H1 (cell line): ENCODE results near the gene OR10G2. TPM values are rescaled to one million over a fixed set of nuclear protein-coding genes. Genes with fewer than 3 reads are reported as not detected.

Source experiments
- CTCF ChIA-PET: fragments of 300-600 bp; sonication (Branson Sonifier 250); formaldehyde crosslinking; loops from one replicate; lab custom pipeline; 2021; ENCODE audit not compliant: partially characterized antibody; lab: Charles Lee
- POLR2A ChIA-PET: fragments of 300-600 bp; sonication (Branson Sonifier 250); formaldehyde crosslinking; loops from one replicate; lab custom pipeline; 2021; ENCODE audit warnings: inconsistent platforms; ENCODE audit not compliant: partially characterized antibody; lab: Charles Lee
- DNase-seq, 2 experiments: peaks; one replicate each; pipeline versions ENCODE4 v3.0.0 to v3.0.0-alpha.2; 2010 to 2022; ENCODE audit warnings: low spot score in 2 of 2, low read depth in 1 of 2, mixed read lengths in 1 of 2
- FAIRE-seq: peaks from 2 replicates; lab custom pipeline; 2011; peaks lifted over from hg19 to GRCh38; lab: Jason Lieb, UNC
- H2AFZ ChIP-seq: 2 replicates; pipeline ENCODE4 v1.8.1; 2012; ENCODE audit warnings: low read length, inconsistent platforms
- H2AK5ac ChIP-seq: 2 replicates; pipeline ENCODE4 v1.6.1; 2013; ENCODE audit warnings: low read depth, low read length
- H2BK120ac ChIP-seq: replicated peaks from 2 replicates; pipeline ENCODE3; 2013; ENCODE audit warnings: low read depth, low read length, inconsistent platforms
- H2BK12ac ChIP-seq: 2 replicates; pipeline ENCODE4 v1.6.1; 2013; ENCODE audit warnings: low read depth, low read length
- H2BK15ac ChIP-seq: 2 replicates; pipeline ENCODE4 v1.6.1; 2013; ENCODE audit warnings: low read length
- H2BK20ac ChIP-seq: 2 replicates; pipeline ENCODE4 v1.6.1; 2013; ENCODE audit warnings: low read length
- H2BK5ac ChIP-seq: 2 replicates; pipeline ENCODE4 v1.6.1; 2013; ENCODE audit warnings: low read depth, low read length
- H3K14ac ChIP-seq: 2 replicates; pipeline ENCODE4 v1.6.1; 2013; ENCODE audit warnings: inconsistent platforms; ENCODE audit not compliant: insufficient read length
- H3K18ac ChIP-seq: 2 replicates; pipeline ENCODE4 v1.6.1; 2013; ENCODE audit warnings: low read length; ENCODE audit errors: extremely low read depth
- H3K23ac ChIP-seq: 2 replicates; pipeline ENCODE4 v1.6.1; 2013; ENCODE audit warnings: inconsistent platforms; ENCODE audit not compliant: insufficient read length
- H3K23me2 ChIP-seq: 2 replicates; pipeline ENCODE4 v1.6.1; 2013; ENCODE audit warnings: low read depth, low read length
- H3K27ac ChIP-seq: 2 replicates; pipeline ENCODE4 v1.6.1; 2011; ENCODE audit warnings: low read depth, low read length, inconsistent platforms
- H3K27me3 ChIP-seq, 4 experiments: replicated peaks in 1 of 4; 1 replicate in 1 of 4; 2 replicates in 3 of 4; pipeline versions ENCODE4 v1.6.1 to v1.8.1; 2011 to 2013; ENCODE audit warnings: low read length in 3 of 4, mild to moderate bottlenecking in 3 of 4, inconsistent platforms in 2 of 4, mixed read lengths in 2 of 4, moderate library complexity in 1 of 4; ENCODE audit not compliant: control insufficient read depth in 3 of 4, insufficient read depth in 3 of 4; ENCODE audit errors: extremely low read depth in 1 of 4
- H3K36me3 ChIP-seq, 4 experiments: 2 replicates each; pipeline versions ENCODE4 v1.6.1 to v1.8.1; 2011 to 2013; ENCODE audit warnings: mild to moderate bottlenecking in 4 of 4, low read length in 3 of 4, moderate library complexity in 2 of 4, control low read depth in 1 of 4, inconsistent platforms in 1 of 4; ENCODE audit not compliant: insufficient read depth in 4 of 4, control insufficient read depth in 2 of 4
- H3K4ac ChIP-seq: replicated peaks from 2 replicates; pipeline ENCODE3; 2013; ENCODE audit warnings: low read length, low read depth, mixed read lengths, inconsistent platforms; ENCODE audit not compliant: insufficient read length
- H3K4me1 ChIP-seq, 4 experiments: replicated peaks in 1 of 4; 1 replicate in 1 of 4; 2 replicates in 3 of 4; pipeline versions ENCODE4 v1.6.1 to v1.8.1; 2011 to 2013; ENCODE audit warnings: low read length in 3 of 4, inconsistent platforms in 2 of 4, mixed read lengths in 1 of 4; ENCODE audit not compliant: insufficient read depth in 4 of 4, control insufficient read depth in 3 of 4
- H3K4me2 ChIP-seq, 2 experiments: 2 replicates each; pipeline versions ENCODE4 v1.6.1 to v1.8.1; 2011 to 2013; ENCODE audit warnings: low read depth in 2 of 2, low read length in 2 of 2, control low read depth in 1 of 2, inconsistent platforms in 1 of 2, mild to moderate bottlenecking in 1 of 2; ENCODE audit not compliant: insufficient read depth in 1 of 2
- H3K4me3 ChIP-seq, 4 experiments: fragments of 200-600, 300-600 bp in 1 of 4; sonication (generic), shearing (Covaris generic), sonication (Bioruptor Twin) in 1 of 4; 2 replicates each; pipeline versions ENCODE4 v1.5.1 to v1.8.1; 2011 to 2016; ENCODE audit warnings: low read length in 4 of 4, low read depth in 3 of 4, control low read depth in 2 of 4, inconsistent platforms in 2 of 4, mild to moderate bottlenecking in 2 of 4, mixed read lengths in 1 of 4, moderate library complexity in 1 of 4; ENCODE audit not compliant: insufficient read depth in 2 of 4; ENCODE audit errors: extremely low read depth in 1 of 4
- H3K56ac ChIP-seq: replicated peaks from 2 replicates; pipeline ENCODE3; 2013; ENCODE audit warnings: low read depth, mild to moderate bottlenecking, mixed read lengths, low read length, inconsistent platforms; ENCODE audit not compliant: insufficient read length
- H3K79me1 ChIP-seq: 2 replicates; pipeline ENCODE4 v1.6.1; 2013; ENCODE audit warnings: low read depth, low read length, control low read depth
- H3K79me2 ChIP-seq, 2 experiments: 2 replicates each; pipeline versions ENCODE4 v1.6.1 to v1.8.1; 2012 to 2013; ENCODE audit warnings: low read length in 2 of 2, mild to moderate bottlenecking in 2 of 2, inconsistent platforms in 1 of 2; ENCODE audit not compliant: insufficient read depth in 2 of 2, control insufficient read depth in 1 of 2
- H3K9ac ChIP-seq, 4 experiments: replicated peaks in 1 of 4; 1 replicate in 1 of 4; 2 replicates in 3 of 4; pipeline versions ENCODE4 v1.6.1 to v1.8.1; 2011 to 2013; ENCODE audit warnings: low read depth in 3 of 4, low read length in 3 of 4, control low read depth in 2 of 4, mild to moderate bottlenecking in 2 of 4, moderate library complexity in 2 of 4, inconsistent platforms in 1 of 4; ENCODE audit errors: extremely low read depth in 1 of 4
- H3K9me3 ChIP-seq, 2 experiments: 2 replicates each; pipeline versions ENCODE4 v1.6.1 to v1.8.1; 2012 to 2013; ENCODE audit warnings: mild to moderate bottlenecking in 2 of 2, moderate library complexity in 2 of 2, control low read depth in 1 of 2, inconsistent platforms in 1 of 2, low read depth in 1 of 2, low read length in 1 of 2, mixed read lengths in 1 of 2; ENCODE audit not compliant: insufficient read depth in 2 of 2
- H4K20me1 ChIP-seq, 2 experiments: replicated peaks in 1 of 2; 2 replicates each; pipeline versions ENCODE3 to v1.8.1; 2011 to 2013; ENCODE audit warnings: inconsistent platforms in 2 of 2, low read length in 2 of 2, mild to moderate bottlenecking in 1 of 2; ENCODE audit not compliant: insufficient read depth in 2 of 2, control insufficient read depth in 1 of 2
- H4K5ac ChIP-seq: 2 replicates; pipeline ENCODE4 v1.6.1; 2013; ENCODE audit warnings: low read length, low read depth, mixed read lengths, inconsistent platforms; ENCODE audit not compliant: insufficient read length
- H4K8ac ChIP-seq: 2 replicates; pipeline ENCODE4 v1.8.0; 2013; ENCODE audit warnings: mild to moderate bottlenecking, moderate library complexity, low read length, inconsistent platforms; ENCODE audit not compliant: insufficient read depth; ENCODE audit errors: extremely low read depth
- H4K91ac ChIP-seq: replicated peaks from 2 replicates; pipeline ENCODE3; 2013; ENCODE audit warnings: low read length, mixed read lengths, inconsistent platforms; ENCODE audit not compliant: insufficient read length
- BCL11A ChIP-seq, 2 experiments: IDR thresholded peaks; one replicate each; pipeline ENCODE4 v1.6.1; 2011; ENCODE audit warnings: low read depth in 2 of 2, low read length in 2 of 2, mild to moderate bottlenecking in 2 of 2
- CEBPB ChIP-seq: IDR thresholded peaks from 2 replicates; pipeline ENCODE4 v1.6.1; 2012; ENCODE audit warnings: low read depth, low read length
- MAFK ChIP-seq: IDR thresholded peaks from 2 replicates; pipeline ENCODE4 v1.6.1; 2012; ENCODE audit warnings: low read depth, mild to moderate bottlenecking, improper control_type of control experiment, low read length
- RAD21 ChIP-seq, 2 experiments: IDR thresholded peaks in 1 of 2; conservative IDR thresholded peaks in 1 of 2; 2 replicates each; pipeline ENCODE4 v1.6.1; 2011; ENCODE audit warnings: low read depth in 2 of 2, low read length in 2 of 2, improper control_type of control experiment in 1 of 2, inconsistent platforms in 1 of 2, mild to moderate bottlenecking in 1 of 2, moderate library complexity in 1 of 2
- WGBS, 2 experiments: shearing (Covaris generic) in 1 of 2; methylation state at CpG; one replicate each; pipeline versions ENCODE4 v1.1.6 to v1.1.7; 2013 to 2015; ENCODE audit warnings: low lambda C conversion rate in 2 of 2, mixed read lengths in 2 of 2, inconsistent platforms in 1 of 2, low coverage in 1 of 2, missing lambda C conversion rate in 1 of 2; ENCODE audit not compliant: insufficient replicate concordance in 2 of 2, insufficient coverage in 1 of 2, insufficient read length in 1 of 2; ENCODE audit errors: extremely low coverage in 1 of 2, missing lambda C conversion rate in 1 of 2; 5-methylcytosine and 5-hydroxymethylcytosine counted together
- polyA plus RNA-seq, 7 experiments: library from polyadenylated mRNA; depleted of rRNA in 3 of 7; stranded (reverse) in 5 of 7; unstranded in 2 of 7; fragments of >200 nt in 5 of 7; fragments of 200-250 nt in 2 of 7; gene quantifications; 1 replicate in 5 of 7; 2 replicates in 1 of 7; 4 replicates in 1 of 7; pipeline versions ENCODE4 v1.2.1 to v1.2.3, GENCODE V29; 2011 to 2013; ENCODE audit warnings: missing spikeins in 2 of 7, mixed read lengths in 2 of 7
- total RNA-seq: library from RNA; stranded (reverse); fragmentation: NEBNext Ultra II Directional; extraction: Animal tissue kit (Norgen Biotek cat#: 25700); gene quantifications from 2 replicates; pipeline ENCODE4 v1.2.1, GENCODE V29; 2021
- TF ChIP-seq, protein P1 (sequence below), 3 experiments: IDR thresholded peaks; 1 replicate in 2 of 3; 2 replicates in 1 of 3; pipeline versions ENCODE4 v1.5.1 to v1.6.1; 2011; ENCODE audit warnings: low read length in 3 of 3, mild to moderate bottlenecking in 3 of 3, inconsistent platforms in 2 of 3, low read depth in 1 of 3, moderate library complexity in 1 of 3; ENCODE audit not compliant: insufficient read depth in 1 of 3; ENCODE audit errors: control extremely low read depth in 1 of 3

OR10G2 gene
- total and polyA plus RNA-seq, 2 of the 8 experiments (the other 6 are each of a cell fraction or from before 2014, with no cell fraction given), result not detected

DNA sequence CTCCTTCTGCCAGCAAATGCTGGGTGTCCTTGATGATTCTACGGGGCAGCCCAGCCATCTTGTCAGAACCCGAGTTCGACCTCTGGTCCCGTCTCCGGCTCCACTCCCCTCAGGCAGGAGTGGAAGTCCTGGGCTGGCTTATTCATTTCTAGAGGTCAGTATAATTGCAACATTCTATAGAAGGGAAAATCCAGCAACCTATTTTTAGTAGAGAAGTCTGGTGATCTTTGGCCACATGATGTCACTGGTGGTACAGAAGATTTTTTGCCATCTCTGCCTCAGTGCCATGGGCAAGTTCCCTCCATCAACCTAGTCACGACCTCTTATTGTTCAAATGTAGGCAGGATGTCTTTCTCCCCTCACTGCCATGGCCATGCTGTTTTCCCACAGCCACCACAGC, 22.4 kb downstream of the OR10G2 start:
- DNase-seq (no peak), FAIRE-seq (no peak)
- H3K14ac ChIP-seq, result no peak overlapping the region
- no peak overlapping the region for H3K9ac ChIP-seq
- WGBS, 2 experiments, result 90% methylated on average over 2 of the region's 6 CpGs; no CpG with 5 or more reads in 1 of the 2 experiments
- POLR2A ChIA-PET, result no interaction called here
- no peak overlapping the region for H4K8ac ChIP-seq
- H2BK12ac ChIP-seq, result 0 out of 2 replicates have a peak overlapping the region, but pooled peaks have one; percentile 35
- H2BK120ac ChIP-seq, result no peak overlapping the region
- H3K4ac ChIP-seq, result no peak overlapping the region
- CTCF ChIA-PET, result interaction anchor here (1.1 kb wide), 1 partner anchor 136 kb away, joined by 3 read pairs; no protein-coding TSS in a partner anchor
- H3K79me2 ChIP-seq, result no peaks in the 10 kb centered on the region
- H2BK5ac ChIP-seq, result peak overlapping the region; percentile 40; the same call in 1 of the 2 replicates
- no peaks in the 10 kb centered on the region for H3K27me3 ChIP-seq
- no peaks in the 10 kb centered on the region for H3K36me3 ChIP-seq
- H3K79me1 ChIP-seq, result no peaks in the 10 kb centered on the region
- no peak overlapping the region for H4K91ac ChIP-seq
- no peak for TF ChIP-seq BCL11A (IDR thresholded peaks at IDR 0.05; ENCODE audit: low read depth in 2 of 2, low read length in 2 of 2)
- TF ChIP-seq, protein P1, sequence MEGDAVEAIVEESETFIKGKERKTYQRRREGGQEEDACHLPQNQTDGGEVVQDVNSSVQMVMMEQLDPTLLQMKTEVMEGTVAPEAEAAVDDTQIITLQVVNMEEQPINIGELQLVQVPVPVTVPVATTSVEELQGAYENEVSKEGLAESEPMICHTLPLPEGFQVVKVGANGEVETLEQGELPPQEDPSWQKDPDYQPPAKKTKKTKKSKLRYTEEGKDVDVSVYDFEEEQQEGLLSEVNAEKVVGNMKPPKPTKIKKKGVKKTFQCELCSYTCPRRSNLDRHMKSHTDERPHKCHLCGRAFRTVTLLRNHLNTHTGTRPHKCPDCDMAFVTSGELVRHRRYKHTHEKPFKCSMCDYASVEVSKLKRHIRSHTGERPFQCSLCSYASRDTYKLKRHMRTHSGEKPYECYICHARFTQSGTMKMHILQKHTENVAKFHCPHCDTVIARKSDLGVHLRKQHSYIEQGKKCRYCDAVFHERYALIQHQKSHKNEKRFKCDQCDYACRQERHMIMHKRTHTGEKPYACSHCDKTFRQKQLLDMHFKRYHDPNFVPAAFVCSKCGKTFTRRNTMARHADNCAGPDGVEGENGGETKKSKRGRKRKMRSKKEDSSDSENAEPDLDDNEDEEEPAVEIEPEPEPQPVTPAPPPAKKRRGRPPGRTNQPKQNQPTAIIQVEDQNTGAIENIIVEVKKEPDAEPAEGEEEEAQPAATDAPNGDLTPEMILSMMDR (IDR thresholded peaks at IDR 0.05; ENCODE audit: control extremely low read depth in 1 of 3, insufficient read depth in 1 of 3, low read depth in 1 of 3, low read length in 3 of 3), result peak in 2 of 3 experiments; percentile 12 to 14; a peak in 1 of 4 replicates
- no peak for TF ChIP-seq MAFK
- TF ChIP-seq CEBPB, result 0 out of 2 replicates have a peak, but pooled peaks have one; percentile 2
- peak; percentile 45 to 46 for TF ChIP-seq RAD21 (IDR thresholded peaks at IDR 0.05 in 1 of 2, conservative IDR thresholded peaks at IDR 0.05 in 1 of 2; ENCODE audit: low read depth in 2 of 2, low read length in 2 of 2)
- H2BK15ac ChIP-seq, result no peak overlapping the region
- H4K20me1 ChIP-seq, result no peaks in the 10 kb centered on the region
- no peaks in the 10 kb centered on the region for H3K9me3 ChIP-seq
- no peak overlapping the region for H3K4me2 ChIP-seq
- H3K4me1 ChIP-seq, result peaks cover 0 to 2% (median 0%) of the 10 kb centered on the region in 4 experiments; a peak in 1 of 7 replicates
- no peak overlapping the region for H2BK20ac ChIP-seq
- no peaks in the 10 kb centered on the region for H3K23me2 ChIP-seq
- no peak overlapping the region for H4K5ac ChIP-seq
- no peak overlapping the region for H3K4me3 ChIP-seq
- no peak overlapping the region for H3K23ac ChIP-seq
- no peak overlapping the region for H3K56ac ChIP-seq
- H3K18ac ChIP-seq, result no peak overlapping the region
- H2AFZ ChIP-seq, result peak overlapping the region; percentile 67; the same call in 1 of the 2 replicates
- no peak overlapping the region for H3K27ac ChIP-seq
- H2AK5ac ChIP-seq, result no peak overlapping the region
